Liver (tissue), 9 donors: ENCODE measurements around the gene USP28. TPM values are rescaled to one million over a fixed set of nuclear protein-coding genes. Genes with fewer than 3 reads are reported as not detected.

Experiments used
- DNase-seq: peaks from one replicate; pipeline ENCODE4 v3.0.0-alpha.2; 2017; ENCODE audit warnings: low spot score
- H3K27ac ChIP-seq, 2 donors: one replicate each; pipeline ENCODE4 v1.7.0; 2013; ENCODE audit warnings: inconsistent platforms in 2 of 2, low read length in 2 of 2, control low read depth in 1 of 2, low read depth in 1 of 2, mild to moderate bottlenecking in 1 of 2
- H3K27me3 ChIP-seq, 4 donors: one replicate each; pipeline versions ENCODE4 v1.6.1 to v1.7.0; 2013; ENCODE audit warnings: low read length in 3 of 4, inconsistent platforms in 1 of 4, mild to moderate bottlenecking in 1 of 4, moderate library complexity in 1 of 4; ENCODE audit not compliant: control insufficient read depth in 4 of 4, insufficient read depth in 4 of 4
- H3K36me3 ChIP-seq, 4 donors: one replicate each; pipeline versions ENCODE4 v1.6.1 to v1.7.0; 2013; ENCODE audit warnings: low read length in 3 of 4, mild to moderate bottlenecking in 3 of 4, low read depth in 1 of 4, moderate library complexity in 1 of 4; ENCODE audit not compliant: control insufficient read depth in 4 of 4, insufficient read depth in 3 of 4
- H3K4me1 ChIP-seq, 4 donors: one replicate each; pipeline versions ENCODE4 v1.6.1 to v1.7.0; 2013; ENCODE audit warnings: low read length in 3 of 4, mild to moderate bottlenecking in 3 of 4, moderate library complexity in 1 of 4; ENCODE audit not compliant: control insufficient read depth in 4 of 4, insufficient read depth in 4 of 4
- H3K4me3 ChIP-seq, 3 donors: one replicate each; pipeline versions ENCODE4 v1.6.1 to v1.7.0; 2013; ENCODE audit warnings: low read length in 3 of 3, control low read depth in 1 of 3, low read depth in 1 of 3, mild to moderate bottlenecking in 1 of 3
- H3K9ac ChIP-seq, 2 donors: one replicate each; pipeline ENCODE4 v1.7.0; 2013; ENCODE audit warnings: low read length in 2 of 2, mild to moderate bottlenecking in 2 of 2, moderate library complexity in 2 of 2, control low read depth in 1 of 2, low read depth in 1 of 2
- H3K9me3 ChIP-seq, 4 donors: one replicate each; pipeline versions ENCODE4 v1.6.1 to v1.7.0; 2013; ENCODE audit warnings: low read length in 3 of 4; ENCODE audit not compliant: control insufficient read depth in 4 of 4
- CTCF ChIP-seq: fragments of 150-350 bp; IDR thresholded peaks from 2 replicates; pipeline ENCODE4 v1.5.1; 2017; ENCODE audit warnings: improper control_type of control experiment, low read depth, low read length; ENCODE audit not compliant: missing input control
- EGR1 ChIP-seq, 2 donors: IDR thresholded peaks; 2 replicates each; pipeline ENCODE4 v1.6.1; 2016 to 2018; ENCODE audit warnings: antibody characterized with exemption in 2 of 2, low read depth in 2 of 2
- FOXA1 ChIP-seq: IDR thresholded peaks from 2 replicates; pipeline ENCODE4 v1.6.1; 2016; ENCODE audit warnings: antibody characterized with exemption
- FOXA2 ChIP-seq: IDR thresholded peaks from 2 replicates; pipeline ENCODE4 v1.6.1; 2016; ENCODE audit warnings: antibody characterized with exemption
- GABPA ChIP-seq, 2 donors: IDR thresholded peaks in 1 of 2; conservative IDR thresholded peaks in 1 of 2; 2 replicates each; pipeline ENCODE4 v1.6.1; 2016; ENCODE audit warnings: antibody characterized with exemption in 2 of 2, mild to moderate bottlenecking in 1 of 2, moderate library complexity in 1 of 2
- HNF4A ChIP-seq, 2 donors: conservative IDR thresholded peaks; 2 replicates each; pipeline ENCODE4 v1.6.1; 2016; ENCODE audit warnings: antibody characterized with exemption in 2 of 2, mild to moderate bottlenecking in 2 of 2
- HNF4G ChIP-seq: IDR thresholded peaks from 2 replicates; pipeline ENCODE4 v1.6.1; 2016; ENCODE audit warnings: antibody characterized with exemption
- JUND ChIP-seq, 2 donors: IDR thresholded peaks; 2 replicates each; pipeline ENCODE4 v1.6.1; 2016; ENCODE audit warnings: antibody characterized with exemption in 2 of 2
- NR2F2 ChIP-seq: IDR thresholded peaks from 2 replicates; pipeline ENCODE4 v1.6.1; 2016; ENCODE audit warnings: antibody characterized with exemption
- RAD21 ChIP-seq, 2 donors: IDR thresholded peaks; 2 replicates each; pipeline ENCODE4 v1.6.1; 2016; ENCODE audit warnings: antibody characterized with exemption in 2 of 2, mild to moderate bottlenecking in 2 of 2
- REST ChIP-seq: IDR thresholded peaks from 2 replicates; pipeline ENCODE4 v1.6.1; 2016; ENCODE audit warnings: antibody characterized with exemption, mild to moderate bottlenecking
- RXRA ChIP-seq, 2 donors: IDR thresholded peaks; 2 replicates each; pipeline ENCODE4 v1.6.1; 2017 to 2018; ENCODE audit warnings: antibody characterized with exemption in 2 of 2, mild to moderate bottlenecking in 1 of 2
- SP1 ChIP-seq: IDR thresholded peaks from 2 replicates; pipeline ENCODE4 v1.6.1; 2018; ENCODE audit warnings: antibody characterized with exemption, mild to moderate bottlenecking
- TAF1 ChIP-seq: conservative IDR thresholded peaks from 2 replicates; pipeline ENCODE4 v1.6.1; 2016; ENCODE audit warnings: antibody characterized with exemption, mild to moderate bottlenecking
- YY1 ChIP-seq: IDR thresholded peaks from 2 replicates; pipeline ENCODE4 v1.6.1; 2016; ENCODE audit warnings: antibody characterized with exemption, mild to moderate bottlenecking
- WGBS: extraction: QIAGEN DNeasy Blood & Tissue Kit; methylation state at CpG from one replicate; pipeline ENCODE4 v1.1.7; 2013; 5-methylcytosine and 5-hydroxymethylcytosine counted together
- polyA plus RNA-seq, 2 donors: library from polyadenylated mRNA; stranded (reverse) in 1 of 2; unstranded in 1 of 2; fragments of 200-250 nt in 1 of 2; fragments of >200 nt in 1 of 2; fragmentation: Nextera tagmentation in 1 of 2; extraction: Ambion mirVana in 1 of 2; gene quantifications; one replicate each; pipeline versions ENCODE4 v1.2.1 to v1.2.3, GENCODE V29; 2013 to 2015
- total RNA-seq, 2 donors: library from RNA; depleted of rRNA; stranded (reverse); fragments of >200 nt; gene quantifications; one replicate each; pipeline ENCODE4 v1.2.3, GENCODE V29; 2014
- TF ChIP-seq, protein P1 (sequence below): IDR thresholded peaks from 2 replicates; pipeline ENCODE4 v1.6.1; 2016; ENCODE audit warnings: antibody characterized with exemption
- TF ChIP-seq, protein P2 (sequence below): IDR thresholded peaks from 2 replicates; pipeline ENCODE4 v1.6.1; 2016; ENCODE audit warnings: antibody characterized with exemption
- TF ChIP-seq, protein P3 (sequence below): IDR thresholded peaks from 2 replicates; pipeline ENCODE4 v1.6.1; 2016; ENCODE audit warnings: antibody characterized with exemption
- donor health status: healthy.
- donor health status: healthy.
- donor health status: healthy.
- donor health status: healthy.
- donor health status: healthy.

USP28 gene
- total and polyA plus RNA-seq, 4 donors = 5.1 to 20.3 (median 8.8) TPM

GRCh38 chr11:113838005-113838404 lies 37.4 kb downstream of the USP28 start (continued):
- TF ChIP-seq, protein P1, sequence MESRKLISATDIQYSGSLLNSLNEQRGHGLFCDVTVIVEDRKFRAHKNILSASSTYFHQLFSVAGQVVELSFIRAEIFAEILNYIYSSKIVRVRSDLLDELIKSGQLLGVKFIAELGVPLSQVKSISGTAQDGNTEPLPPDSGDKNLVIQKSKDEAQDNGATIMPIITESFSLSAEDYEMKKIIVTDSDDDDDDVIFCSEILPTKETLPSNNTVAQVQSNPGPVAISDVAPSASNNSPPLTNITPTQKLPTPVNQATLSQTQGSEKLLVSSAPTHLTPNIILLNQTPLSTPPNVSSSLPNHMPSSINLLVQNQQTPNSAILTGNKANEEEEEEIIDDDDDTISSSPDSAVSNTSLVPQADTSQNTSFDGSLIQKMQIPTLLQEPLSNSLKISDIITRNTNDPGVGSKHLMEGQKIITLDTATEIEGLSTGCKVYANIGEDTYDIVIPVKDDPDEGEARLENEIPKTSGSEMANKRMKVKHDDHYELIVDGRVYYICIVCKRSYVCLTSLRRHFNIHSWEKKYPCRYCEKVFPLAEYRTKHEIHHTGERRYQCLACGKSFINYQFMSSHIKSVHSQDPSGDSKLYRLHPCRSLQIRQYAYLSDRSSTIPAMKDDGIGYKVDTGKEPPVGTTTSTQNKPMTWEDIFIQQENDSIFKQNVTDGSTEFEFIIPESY = no peak
- TF ChIP-seq, protein P2, sequence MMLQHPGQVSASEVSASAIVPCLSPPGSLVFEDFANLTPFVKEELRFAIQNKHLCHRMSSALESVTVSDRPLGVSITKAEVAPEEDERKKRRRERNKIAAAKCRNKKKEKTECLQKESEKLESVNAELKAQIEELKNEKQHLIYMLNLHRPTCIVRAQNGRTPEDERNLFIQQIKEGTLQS = no peak
- no peak for TF ChIP-seq GABPA (IDR thresholded peaks at IDR 0.05 in 1 of 2, conservative IDR thresholded peaks at IDR 0.05 in 1 of 2)

GRCh38 chr11:113835306-113835705 lies 40.1 kb downstream of the USP28 start:
- H3K27me3 ChIP-seq = no peaks in the 10 kb centered on the region
- peaks cover 2 to 16% (median 5%) of the 10 kb centered on the region in 4 donors for H3K36me3 ChIP-seq
- no peak for DNase-seq
- H3K9ac ChIP-seq = no peak overlapping the region
- H3K27ac ChIP-seq = no peak overlapping the region
- peaks cover 0 to 4% (median 2%) of the 10 kb centered on the region in 4 donors for H3K4me1 ChIP-seq
- 97% methylated on average over 4 of the region's 4 CpGs for WGBS
- H3K9me3 ChIP-seq = no peaks in the 10 kb centered on the region
- TF ChIP-seq RAD21 (IDR thresholded peaks at IDR 0.05) (no peak), HNF4A (conservative IDR thresholded peaks at IDR 0.05) (no peak), YY1 (no peak), FOXA1 (no peak), JUND (IDR thresholded peaks at IDR 0.05) (no peak), RXRA (IDR thresholded peaks at IDR 0.05) (no peak), GABPA (IDR thresholded peaks at IDR 0.05 in 1 of 2, conservative IDR thresholded peaks at IDR 0.05 in 1 of 2) (no peak), NR2F2 (no peak), TAF1 (no peak), EGR1 (IDR thresholded peaks at IDR 0.05; ENCODE audit: low read depth in 2 of 2) (no peak), CTCF (no peak), REST (no peak), SP1 (no peak), HNF4G (no peak), FOXA2 (no peak)
- TF ChIP-seq, protein P1 = no peak
- TF ChIP-seq, protein P2 = no peak
- TF ChIP-seq, protein P3, sequence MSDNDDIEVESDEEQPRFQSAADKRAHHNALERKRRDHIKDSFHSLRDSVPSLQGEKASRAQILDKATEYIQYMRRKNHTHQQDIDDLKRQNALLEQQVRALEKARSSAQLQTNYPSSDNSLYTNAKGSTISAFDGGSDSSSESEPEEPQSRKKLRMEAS = no peak
- H3K4me3 ChIP-seq = no peak overlapping the region
